ENCODE data around the gene EME1. TPM values are rescaled to one million over a fixed set of nuclear protein-coding genes. Genes with fewer than 3 reads are reported as not detected.

EME1 gene
- total RNA-seq, 1 donor from 2014 or later: 2.8 TPM

GRCh38 chr17:50372222-50372757 is 739 bp upstream of the EME1 start:
- peaks cover 24% of the 10 kb centered on the region for H3K4me1 Mint-ChIP-seq (ENCODE audit: unreplicated experiment)
- peak overlapping the region; percentile 99 for H3K4me3 Mint-ChIP-seq (ENCODE audit: unreplicated experiment)
- peak overlapping the region; percentile 99 for H3K27ac Mint-ChIP-seq (ENCODE audit: unreplicated experiment)
- no peak for DNase-seq (ENCODE audit: extremely low spot score, unreplicated experiment)
- TF ChIP-seq, protein P1, sequence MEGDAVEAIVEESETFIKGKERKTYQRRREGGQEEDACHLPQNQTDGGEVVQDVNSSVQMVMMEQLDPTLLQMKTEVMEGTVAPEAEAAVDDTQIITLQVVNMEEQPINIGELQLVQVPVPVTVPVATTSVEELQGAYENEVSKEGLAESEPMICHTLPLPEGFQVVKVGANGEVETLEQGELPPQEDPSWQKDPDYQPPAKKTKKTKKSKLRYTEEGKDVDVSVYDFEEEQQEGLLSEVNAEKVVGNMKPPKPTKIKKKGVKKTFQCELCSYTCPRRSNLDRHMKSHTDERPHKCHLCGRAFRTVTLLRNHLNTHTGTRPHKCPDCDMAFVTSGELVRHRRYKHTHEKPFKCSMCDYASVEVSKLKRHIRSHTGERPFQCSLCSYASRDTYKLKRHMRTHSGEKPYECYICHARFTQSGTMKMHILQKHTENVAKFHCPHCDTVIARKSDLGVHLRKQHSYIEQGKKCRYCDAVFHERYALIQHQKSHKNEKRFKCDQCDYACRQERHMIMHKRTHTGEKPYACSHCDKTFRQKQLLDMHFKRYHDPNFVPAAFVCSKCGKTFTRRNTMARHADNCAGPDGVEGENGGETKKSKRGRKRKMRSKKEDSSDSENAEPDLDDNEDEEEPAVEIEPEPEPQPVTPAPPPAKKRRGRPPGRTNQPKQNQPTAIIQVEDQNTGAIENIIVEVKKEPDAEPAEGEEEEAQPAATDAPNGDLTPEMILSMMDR (IDR thresholded peaks at IDR 0.05): no peak
- peaks cover 22% of the 10 kb centered on the region for H3K36me3 Mint-ChIP-seq (ENCODE audit: unreplicated experiment)
- no peaks in the 10 kb centered on the region for H3K9me3 Mint-ChIP-seq (ENCODE audit: unreplicated experiment)
- H3K27me3 Mint-ChIP-seq (ENCODE audit: unreplicated experiment): no peaks in the 10 kb centered on the region

DNA sequence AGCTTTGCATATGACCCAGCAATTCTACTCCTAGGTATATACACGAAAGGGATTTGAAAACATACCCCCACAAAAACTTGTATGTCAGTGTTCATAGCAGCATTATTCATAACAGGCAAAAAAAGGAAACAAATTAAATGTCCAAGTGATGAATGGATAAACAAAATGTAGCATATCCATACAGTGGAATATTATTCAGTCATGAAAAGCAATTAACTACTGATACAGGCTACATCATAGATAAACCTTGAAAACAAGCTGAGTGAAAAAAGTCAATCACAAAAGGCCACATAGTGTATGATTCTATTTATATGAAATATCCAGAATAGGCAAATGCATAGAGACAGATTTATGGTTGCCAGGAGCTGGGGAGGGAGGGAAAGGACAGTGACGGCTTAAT is 676 bp downstream of the EME1 start:
- H3K36me3 Mint-ChIP-seq (ENCODE audit: unreplicated experiment): peaks cover 10% of the 10 kb centered on the region
- H3K27ac Mint-ChIP-seq (ENCODE audit: unreplicated experiment): no peak overlapping the region
- no peaks in the 10 kb centered on the region for H3K9me3 Mint-ChIP-seq (ENCODE audit: unreplicated experiment)
- no peak for DNase-seq (ENCODE audit: extremely low spot score, unreplicated experiment)
- H3K4me3 Mint-ChIP-seq (ENCODE audit: unreplicated experiment): peak overlapping the region; percentile 99
- TF ChIP-seq, protein P1 (IDR thresholded peaks at IDR 0.05): no peak
- H3K4me1 Mint-ChIP-seq (ENCODE audit: unreplicated experiment): peaks cover 24% of the 10 kb centered on the region
- no peaks in the 10 kb centered on the region for H3K27me3 Mint-ChIP-seq (ENCODE audit: unreplicated experiment)

DNA sequence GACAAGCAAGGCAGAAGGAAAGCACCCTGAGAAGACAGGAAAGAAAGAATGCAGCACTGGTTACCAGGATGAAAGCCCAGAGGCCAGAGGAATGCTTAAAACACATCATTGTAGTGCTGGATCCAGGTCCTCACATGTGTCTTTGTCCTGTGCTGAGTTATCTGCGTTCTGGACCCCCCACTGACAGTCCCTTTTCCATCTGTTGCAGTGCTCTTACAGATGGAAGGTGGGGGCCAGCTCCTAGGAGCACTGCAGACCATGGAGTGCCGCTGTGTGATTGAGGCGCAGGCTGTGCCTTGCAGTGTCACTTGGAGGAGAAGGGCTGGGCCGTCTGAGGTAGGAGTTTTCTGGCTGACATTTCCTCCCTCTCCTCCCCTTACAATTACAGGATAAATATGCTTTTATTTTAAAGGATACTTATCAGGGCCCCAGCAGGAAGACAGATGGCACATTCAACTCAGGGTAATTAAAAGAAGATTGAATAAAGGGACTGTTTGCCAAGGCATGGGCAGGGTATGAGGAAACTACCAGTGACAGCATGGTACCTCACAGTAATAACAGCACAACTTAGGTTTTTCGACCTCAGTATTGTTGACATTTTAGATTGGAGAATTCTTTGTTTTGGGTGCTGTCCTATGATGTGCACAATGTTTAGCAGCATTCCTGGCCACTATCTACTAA is 3.0 kb downstream of the EME1 start:
- TF ChIP-seq, protein P1 (IDR thresholded peaks at IDR 0.05): no peak
- DNase-seq (ENCODE audit: extremely low spot score, unreplicated experiment): no peak
- Mint-ChIP-seq H3K36me3 (ENCODE audit: unreplicated experiment) (peaks cover 2% of the 10 kb centered on the region), H3K9me3 (ENCODE audit: unreplicated experiment) (no peaks in the 10 kb centered on the region), H3K27ac (ENCODE audit: unreplicated experiment) (no peak overlapping the region), H3K4me3 (ENCODE audit: unreplicated experiment) (no peak overlapping the region), H3K27me3 (ENCODE audit: unreplicated experiment) (no peaks in the 10 kb centered on the region), H3K4me1 (ENCODE audit: unreplicated experiment) (peaks cover 22% of the 10 kb centered on the region)

- Mint-ChIP-seq H3K27me3 (ENCODE audit: unreplicated experiment) (no peaks in the 10 kb centered on the region), H3K36me3 (ENCODE audit: unreplicated experiment) (peaks cover 19% of the 10 kb centered on the region), H3K9me3 (ENCODE audit: unreplicated experiment) (no peaks in the 10 kb centered on the region), H3K27ac (ENCODE audit: unreplicated experiment) (no peak overlapping the region), H3K4me3 (ENCODE audit: unreplicated experiment) (no peak overlapping the region), H3K4me1 (ENCODE audit: unreplicated experiment) (no peaks in the 10 kb centered on the region)
- DNase-seq (ENCODE audit: extremely low spot score, unreplicated experiment): no peak
- TF ChIP-seq, protein P1 (IDR thresholded peaks at IDR 0.05): no peak
These were observed 6.5 kb downstream of the EME1 start for GRCh38 chr17:50379351-50380132.
